SKM-1 (cell line): ENCODE data around the gene DNAJC18.
"Not testable (repeated sequence)": the region's sequence is repeated elsewhere in the genome, so short reads cannot be mapped to it uniquely, and the experiment has no call there.

Experiments used
- DNase-seq: peaks from one replicate; lab custom pipeline; 2025; ENCODE audit not compliant: unreplicated experiment; lab: John Stamatoyannopoulos, UW

DNAJC18 gene

DNA sequence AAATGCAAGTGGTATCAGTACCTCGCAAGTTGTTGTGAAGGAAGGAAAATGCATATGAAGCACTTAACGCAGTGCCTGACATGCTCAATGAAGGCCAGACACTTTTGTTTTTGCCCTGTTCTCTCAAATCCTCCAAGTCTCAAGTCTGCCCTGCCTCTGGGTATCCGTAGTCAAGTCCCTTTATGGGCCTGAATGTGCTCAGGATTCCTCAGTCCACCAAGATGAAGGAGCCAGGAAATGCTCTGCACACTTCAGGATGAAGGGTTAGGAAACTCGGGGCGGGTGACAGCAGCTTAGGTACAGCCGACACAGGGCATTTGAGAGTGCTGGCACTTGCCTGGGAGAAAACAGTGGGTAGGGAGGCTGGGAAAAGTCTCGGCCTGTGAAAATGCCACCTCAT, 21.9 kb upstream of the DNAJC18 start:
- no peak for DNase-seq

DNA sequence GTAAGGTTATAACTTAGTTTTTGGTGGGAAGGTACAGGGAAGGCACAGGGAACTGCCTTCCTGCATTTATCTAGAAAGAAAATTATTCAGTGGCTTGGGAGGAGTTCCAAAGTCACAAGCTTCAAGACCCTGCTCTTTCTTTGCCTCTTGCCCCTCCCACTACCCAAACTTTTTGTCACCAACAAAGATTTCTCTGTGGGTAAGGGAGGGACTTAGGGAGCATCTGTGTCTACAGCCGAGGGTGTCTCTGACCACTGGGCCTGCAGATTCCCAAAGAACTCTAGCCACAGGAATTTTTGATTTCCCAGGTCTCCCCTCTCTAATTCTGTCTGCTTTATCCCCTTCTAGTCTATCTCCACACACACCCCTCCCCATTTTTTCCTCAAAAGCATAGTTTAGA, 21.1 kb upstream of the DNAJC18 start:
- no peak for DNase-seq

DNA sequence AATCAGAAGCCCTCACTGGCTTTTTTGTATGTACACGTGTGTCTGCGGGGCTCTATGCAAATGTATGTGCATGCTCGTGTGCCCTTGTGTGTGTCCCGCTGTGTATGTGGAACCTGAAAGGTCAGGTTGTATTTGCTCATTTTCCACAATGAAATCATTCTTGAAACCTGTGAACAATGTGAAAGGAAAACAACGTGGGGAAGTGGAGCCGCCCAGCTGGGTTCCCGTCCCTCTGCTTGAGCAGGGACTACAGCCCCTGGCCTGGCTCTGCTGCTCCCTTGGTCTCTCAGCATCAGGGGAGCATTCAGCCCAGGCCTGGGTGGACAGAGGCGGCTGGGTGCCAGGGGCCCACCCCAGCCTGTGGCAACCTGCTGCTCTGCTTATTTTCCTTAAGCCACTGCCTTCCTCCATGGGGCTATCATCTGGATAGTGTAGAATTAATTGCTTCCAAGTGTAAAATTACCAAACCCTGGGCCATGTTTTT, 20.2 kb upstream of the DNAJC18 start:
- DNase-seq = no peak

DNA sequence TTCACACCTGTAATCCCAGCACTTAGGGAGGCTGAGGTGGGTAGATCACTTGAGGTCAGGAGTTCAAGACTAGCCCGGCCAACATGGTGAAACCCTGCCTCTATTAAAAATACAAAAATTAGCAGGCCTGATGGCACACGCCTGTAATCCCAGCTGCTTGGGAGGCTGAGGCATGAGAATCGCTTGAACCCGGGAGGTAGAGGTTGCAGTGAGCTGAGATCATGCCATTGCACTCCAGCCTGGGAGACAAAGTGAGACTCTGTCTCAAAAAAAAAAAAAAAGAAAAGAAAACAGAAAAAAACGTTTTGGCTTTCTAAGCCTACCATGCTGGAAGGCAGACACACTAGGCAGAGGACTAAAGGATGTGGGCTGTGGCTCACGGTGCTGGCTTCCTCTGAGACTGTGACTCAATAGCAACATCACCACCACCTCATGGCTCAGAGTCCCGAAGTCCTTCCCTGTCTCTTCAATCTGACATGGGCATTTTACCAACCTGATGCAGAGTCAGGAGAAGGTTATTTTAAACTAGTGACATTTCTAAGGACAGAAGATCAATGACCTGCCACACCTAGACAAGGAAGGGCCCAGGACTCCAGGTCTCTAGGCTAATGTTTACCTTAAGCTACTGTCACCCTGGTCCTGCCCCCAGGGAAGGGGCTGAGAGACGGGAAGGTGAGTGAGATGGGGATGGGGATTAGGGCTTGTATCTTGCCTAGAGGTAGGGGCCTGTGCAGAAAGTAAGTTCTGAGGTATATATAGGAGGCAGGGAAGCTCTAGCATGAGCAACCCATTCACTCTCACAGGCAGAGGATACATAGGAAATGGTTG, 19.5 kb upstream of the DNAJC18 start:
- DNase-seq = peak; percentile 40

DNA sequence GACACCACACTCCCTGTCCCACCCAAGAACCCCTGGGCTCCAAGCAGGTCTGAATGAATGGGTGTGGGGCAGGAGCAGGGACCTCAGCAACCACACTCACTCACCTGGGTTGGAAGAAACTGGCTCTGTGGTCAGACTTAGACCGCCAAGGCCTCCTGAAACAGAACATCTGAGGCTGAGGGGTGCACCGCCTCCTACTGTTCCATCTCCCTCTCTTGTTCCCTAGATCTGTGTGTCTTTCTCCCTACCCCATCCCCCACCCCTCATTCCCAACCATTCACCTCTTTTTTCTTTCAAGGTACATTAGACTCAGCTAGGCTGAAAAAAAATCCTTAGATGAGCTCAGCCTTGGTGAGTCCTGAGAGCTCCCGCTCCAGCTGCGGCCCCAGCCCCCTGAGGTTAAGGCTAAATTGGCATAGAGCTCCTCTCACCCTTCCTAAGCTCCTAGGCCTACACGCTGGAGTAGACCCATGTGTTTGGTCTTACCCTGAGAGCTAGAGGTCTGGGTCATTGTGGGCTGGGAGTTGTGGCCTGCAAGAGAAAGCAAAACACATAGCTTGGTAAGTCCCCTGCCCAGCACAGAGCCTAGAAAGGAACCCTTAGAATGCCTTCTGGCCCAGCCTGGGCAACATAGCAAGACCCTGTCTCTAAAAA, 18.5 kb upstream of the DNAJC18 start:
- no peak for DNase-seq

DNA sequence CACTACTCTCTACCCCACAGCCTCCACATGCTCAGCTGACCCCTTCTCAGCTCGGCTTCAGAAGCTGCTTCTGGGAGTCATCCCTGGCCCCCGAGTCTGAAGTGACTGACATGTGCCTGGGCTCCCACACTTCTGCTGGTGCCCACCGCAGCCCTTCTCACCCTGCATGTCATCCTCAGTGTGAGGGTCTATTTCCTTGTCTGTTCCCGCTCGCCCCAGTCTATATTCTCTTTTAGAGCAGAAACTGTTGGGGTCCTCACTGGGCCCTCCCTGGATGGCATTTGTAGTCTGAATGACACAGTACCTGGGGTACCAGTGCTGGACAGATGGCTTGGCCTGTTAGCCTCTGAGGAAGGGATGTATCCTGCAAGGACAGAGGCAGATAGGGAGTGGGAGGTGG, 17.9 kb upstream of the DNAJC18 start:
- no peak for DNase-seq

DNA sequence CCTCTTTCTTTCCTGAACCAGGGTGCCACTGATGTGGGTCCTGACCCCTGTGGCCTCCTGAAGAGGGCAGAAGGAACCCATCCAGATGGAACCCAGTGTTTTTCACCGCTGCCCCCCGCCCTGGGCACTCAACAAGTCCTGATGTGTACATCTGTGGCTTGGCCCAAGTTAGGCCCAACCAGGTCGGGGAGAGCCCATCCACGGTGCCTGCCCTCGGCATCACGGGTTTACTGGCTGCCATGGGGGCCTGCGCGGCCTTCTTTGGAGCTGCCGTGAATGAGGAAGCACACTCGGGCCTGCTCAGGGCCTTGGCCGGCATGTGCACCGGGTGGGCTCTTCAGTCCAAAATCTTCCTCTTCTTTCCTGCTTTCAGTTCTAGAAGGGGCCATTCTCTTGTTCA, 17.5 kb upstream of the DNAJC18 start:
- DNase-seq = no peak

DNA sequence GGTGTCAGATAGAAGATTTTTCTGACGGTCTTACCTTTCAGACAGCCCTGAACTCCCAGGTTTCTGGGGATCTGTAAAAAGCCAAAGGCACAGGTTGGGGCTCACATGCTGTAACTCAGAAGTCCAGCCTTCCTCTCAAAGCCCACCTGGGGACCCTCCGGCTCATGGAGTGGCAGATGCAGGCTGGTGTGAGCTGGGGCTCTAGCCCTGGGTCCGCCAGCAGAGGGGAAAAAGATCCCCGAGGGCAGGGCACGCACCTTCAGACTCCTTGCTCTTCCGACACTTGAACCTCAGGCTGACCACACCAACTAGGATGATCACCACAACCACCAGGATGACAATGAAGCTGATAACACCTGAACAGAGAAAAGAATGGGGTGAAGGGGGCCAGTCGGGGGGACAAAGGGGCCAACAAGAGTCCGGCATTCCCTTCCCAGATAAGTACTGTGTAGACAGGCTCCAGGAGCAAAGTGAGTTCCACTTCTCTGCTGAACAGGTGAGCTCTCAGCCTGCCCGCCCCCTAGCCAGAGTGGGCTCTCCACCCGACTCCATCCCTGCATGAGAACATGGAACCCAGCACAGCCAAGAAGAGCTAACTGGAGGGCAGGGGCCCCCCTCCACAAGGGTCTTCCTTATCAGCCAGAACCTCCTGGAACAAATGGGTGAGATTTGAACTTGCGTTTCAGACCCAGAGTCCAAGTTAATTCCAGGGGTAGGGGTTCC, 15.4 kb upstream of the DNAJC18 start:
- DNase-seq = no peak

DNA sequence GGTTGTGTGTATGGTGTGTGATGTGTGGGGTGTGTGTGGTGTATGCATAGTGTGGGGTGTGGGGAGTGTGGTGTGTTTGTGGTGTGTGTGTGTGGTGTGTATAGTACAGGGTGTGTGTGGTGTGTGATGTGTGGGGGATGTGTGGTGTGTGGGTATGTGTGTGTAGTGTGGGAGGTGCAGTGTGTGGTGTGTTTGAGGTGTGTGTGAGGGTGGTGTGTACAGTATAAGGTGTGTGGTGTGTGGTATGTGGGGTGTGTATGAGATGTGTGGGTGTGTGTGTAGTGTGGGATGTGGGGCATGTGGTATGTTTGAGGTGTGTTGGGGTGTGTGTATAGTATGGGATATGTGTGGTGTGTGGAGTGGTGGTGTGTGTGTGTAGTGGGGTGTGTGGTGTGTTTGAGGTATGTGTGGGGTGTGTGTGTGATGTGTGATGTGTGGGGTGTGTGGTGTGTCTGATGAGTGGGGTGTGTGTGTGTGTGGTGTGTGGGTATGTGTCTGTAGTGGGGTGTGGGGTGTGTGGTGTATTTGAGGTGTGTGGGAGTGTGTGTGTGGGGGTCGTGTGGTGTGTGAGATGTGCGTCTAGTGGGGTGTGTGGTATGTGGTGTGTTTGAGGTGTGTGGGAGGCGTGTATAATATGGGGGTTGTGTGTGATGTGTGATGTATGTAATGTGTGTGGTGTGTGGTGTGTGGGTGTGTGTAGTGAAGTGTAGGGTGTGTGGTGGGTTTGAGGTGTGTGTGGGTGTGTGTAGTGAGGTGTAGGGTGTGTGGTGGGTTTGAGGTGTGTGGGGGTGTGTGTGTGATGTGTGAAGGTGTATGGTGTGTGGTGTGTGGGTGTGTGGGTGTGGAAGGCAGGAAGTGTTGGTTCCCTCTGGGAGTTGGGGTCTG, 14.6 kb upstream of the DNAJC18 start:
- DNase-seq = no peak

DNA sequence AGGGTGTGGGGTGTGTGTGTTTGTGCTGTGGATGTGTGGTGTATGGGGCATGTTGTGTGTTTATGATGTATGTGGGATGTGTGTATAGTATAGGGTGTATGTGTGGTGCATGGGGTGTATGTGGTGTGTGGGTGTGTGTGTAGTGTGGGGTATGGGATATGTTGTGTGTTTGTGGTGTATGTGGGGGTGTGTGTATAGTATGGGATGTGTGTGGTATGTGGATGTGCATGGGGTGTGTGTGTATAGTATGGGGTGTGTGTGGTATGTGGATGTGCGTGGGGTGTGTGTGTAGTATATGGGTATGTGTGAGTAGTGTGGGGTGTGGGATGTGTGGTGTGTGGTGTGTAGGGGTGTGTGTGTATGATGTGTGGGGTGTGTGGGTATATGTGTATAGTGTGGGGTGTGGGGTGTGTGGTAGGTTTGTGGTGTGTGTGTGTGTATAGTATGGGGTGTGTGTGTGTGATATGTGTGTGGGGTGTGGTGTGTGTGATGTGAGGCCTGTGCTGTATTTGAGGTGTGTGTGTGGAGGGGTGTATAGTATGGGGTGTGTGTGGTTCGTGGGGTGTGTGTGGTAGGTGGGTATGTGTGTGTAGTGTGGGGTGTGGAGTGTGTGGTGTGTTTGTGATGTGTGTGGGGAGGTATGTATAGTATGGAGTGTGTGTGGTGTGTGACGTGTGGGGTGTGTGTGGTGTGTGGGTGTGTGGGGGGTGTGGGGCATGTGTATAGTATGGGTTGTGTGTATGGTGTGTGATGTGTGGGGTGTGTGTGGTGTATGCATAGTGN, 12.7 kb upstream of the DNAJC18 start:
- no peak for DNase-seq

DNA sequence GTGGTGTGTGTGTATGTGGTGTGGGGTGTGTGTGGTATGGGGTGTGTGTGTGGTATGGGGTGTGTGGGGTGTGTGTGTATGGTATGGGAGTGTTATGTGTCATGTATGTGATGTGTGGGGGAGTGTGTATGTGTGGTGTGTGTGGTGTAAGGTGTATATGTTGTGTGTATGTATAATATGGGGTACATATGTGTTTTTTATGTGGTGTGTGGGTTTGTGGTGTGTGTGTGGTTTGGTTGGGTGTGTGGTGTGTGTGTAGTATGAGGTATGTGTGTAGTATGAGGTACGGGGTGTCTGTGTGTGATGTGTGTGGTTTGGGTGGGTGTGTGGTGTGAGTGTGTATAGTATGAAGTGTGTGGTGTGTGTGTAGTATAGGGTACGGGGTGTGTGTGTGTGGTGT, 11.9 kb upstream of the DNAJC18 start:
- no peak for DNase-seq

DNA sequence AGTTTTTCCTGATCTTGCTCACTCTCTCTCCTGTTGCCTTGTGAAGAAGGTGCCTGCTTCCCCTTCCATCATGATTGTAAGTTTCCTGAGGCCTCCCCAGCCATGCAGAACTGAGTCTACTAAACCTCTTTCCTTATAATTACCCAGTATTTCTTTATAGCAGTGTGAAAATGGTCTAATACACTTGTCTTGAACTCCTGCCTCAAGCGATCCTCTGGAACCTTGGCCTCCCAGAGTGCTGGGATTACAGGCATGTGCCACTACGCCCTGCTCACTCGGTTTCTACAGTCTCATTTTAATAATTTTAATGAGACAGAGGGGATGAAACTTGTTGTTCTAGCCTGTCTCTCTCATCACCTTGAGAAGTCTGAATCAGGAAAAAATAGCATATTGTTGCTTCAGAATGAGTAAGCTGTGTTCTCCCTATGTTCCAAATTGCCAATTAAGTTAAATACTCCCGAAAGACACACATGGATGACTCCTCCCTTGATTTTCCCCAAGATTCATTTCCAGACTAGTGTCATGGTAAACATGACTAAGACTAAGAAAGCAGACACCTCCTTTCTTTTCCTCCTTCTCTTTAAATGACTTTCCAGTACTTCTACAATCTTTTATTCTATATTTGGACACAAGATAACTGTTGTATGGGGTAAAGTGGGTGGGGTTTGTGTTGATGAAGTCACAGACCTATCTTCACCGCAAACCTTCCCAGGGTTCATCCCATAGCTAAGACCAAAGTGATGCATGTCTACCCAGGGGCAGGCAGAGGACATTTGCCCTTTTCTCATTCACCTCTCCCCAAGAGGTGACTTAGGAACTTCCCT, 7.8 kb upstream of the DNAJC18 start:
- no peak for DNase-seq

DNA sequence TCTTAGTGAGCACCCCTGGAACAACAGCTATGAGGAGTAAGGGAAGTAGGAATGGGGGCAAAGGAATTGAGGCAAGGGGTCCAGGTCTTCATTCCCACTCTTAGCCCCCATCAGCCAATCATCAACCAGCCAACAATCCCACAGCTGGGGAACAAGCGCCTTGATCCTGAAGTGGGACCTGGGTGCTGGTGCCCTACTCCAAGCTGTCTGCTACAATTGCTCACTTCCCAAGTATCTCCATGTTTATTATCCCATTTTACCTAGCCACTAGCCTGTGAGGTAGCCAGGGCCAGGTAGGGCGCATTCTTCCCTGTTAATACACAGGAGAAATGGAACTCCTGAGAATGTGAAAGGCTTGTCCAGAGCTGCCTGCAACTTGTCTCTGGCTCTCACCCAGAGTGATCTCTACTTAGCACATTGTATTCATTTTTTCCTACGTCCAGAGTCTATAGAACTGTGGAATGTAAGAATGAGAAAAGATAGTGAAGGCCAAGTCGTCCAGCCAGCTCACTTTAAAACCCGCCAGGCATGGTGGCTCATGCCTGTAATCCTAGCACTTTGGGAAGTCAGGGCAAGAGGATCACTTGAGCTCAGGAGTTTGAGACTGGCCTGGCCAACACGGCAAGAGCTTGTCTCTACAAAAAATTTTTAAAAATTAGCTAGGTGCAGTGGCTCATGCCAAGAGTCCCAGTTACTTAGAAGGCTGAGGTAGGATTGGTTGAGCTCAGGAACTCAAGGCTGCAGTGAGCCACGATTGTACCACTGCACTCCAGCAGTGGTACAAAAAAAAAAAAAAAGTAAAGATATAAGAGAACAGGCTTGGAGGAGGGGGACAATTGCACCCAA, 6.2 kb upstream of the DNAJC18 start:
- no peak for DNase-seq

DNA sequence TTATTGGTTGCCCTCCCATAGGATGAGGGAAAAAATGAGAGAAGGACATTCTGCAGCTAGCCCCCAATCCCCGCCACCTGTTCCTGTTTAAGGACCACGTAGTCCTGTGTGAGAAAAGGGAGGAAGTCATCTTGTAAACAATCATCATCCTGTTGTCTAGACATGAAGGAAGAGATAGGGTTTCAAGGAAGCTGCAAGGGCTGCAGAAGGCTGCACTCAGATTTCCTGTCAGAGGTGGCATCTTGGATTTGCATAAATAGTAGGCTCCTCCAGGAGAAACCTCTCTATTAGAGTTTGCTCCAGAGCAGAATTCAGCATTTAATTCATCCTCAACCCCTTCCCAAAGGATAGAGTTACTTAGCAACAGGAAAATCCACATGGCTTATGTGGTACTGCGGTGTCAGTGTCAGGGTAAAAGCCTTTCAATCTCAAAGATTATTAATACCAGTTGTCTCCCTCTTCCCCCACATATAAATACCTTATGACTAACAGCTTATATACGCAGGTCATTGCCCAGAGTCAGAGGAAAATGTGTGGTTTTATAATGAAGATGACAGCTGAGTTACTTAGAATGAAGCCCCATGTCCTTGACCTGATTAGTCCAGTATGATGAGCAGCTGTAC, 4.6 kb upstream of the DNAJC18 start:
- no peak for DNase-seq

DNA sequence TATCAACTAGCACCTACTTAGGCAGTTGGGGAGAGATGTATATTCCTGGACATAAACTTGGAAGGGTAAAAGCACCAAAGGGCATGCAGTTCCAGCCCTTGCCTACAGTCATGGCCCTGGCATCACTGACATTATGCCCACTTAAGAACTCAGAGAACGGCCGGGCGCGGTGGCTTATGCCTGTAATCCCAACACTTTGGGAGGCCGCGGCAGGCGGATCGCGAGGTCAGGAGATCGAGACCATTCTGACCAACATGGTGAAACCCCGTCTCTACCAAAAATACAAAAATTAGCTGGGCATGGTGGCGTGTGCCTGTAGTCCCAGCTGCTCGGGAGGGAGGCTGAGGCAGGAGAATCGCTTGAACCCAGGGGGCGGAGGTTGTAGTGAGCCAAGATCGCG, 1.1 kb upstream of the DNAJC18 start:
- not testable (repeated sequence) for DNase-seq

DNA sequence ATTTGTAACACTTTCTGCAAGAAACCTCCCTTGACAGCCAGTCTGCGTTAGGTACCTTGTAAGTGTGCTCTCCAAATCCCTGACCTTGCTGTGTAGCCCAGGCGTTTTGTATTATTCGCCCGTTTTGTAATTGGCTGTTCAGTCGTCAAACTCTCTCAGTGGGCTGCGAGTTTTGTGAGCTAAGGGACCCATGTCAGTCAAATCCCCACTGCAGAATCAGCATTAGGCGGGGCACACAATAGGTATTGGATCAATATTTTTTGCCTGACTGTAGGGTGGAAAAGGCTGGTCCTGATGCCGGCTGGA, 665 bp downstream of the DNAJC18 start:
- DNase-seq = no peak

DNA sequence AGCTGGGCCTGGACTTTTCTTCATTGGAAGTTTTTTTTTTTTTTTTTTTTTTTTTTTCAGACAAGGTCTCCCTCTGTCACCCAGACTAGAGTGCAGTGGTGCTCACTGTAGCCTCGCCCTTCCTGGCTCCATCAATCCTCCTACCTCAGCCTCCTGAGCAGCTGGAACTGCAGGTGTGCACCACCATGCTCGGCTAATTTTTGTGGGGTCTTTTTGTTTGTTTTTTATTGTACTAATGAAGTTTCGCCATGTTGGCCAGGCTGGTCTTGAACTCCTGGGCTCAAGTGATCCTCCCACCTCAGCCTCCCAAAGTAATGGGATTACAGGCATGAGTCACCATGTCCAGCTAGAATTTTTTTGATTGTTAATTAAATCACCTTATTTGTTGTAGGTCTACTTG, 3.6 kb downstream of the DNAJC18 start:
- DNase-seq = no peak

DNA sequence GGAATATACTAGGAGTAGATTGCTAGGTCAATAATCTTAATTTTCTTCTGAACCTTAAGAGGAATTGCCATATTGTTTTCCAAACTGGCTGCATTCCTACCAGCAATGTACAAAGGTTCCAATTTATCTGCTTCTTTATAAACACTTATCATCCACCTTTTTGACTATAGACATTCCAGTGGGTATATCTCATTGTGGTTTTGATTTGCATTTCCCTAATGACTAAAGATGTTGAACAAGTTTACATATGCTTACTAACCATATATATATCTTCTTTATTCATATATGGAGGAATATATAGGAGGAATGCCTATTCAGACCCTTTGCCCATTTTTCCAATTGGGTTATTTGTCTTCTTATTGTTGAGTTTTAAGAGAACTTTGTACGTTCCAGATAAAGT, 7.6 kb downstream of the DNAJC18 start:
- DNase-seq = no peak
